SK-N-SH (cell line): ENCODE results near the gene VLDLR.

Experiments
- GATA2 ChIP-seq: sonication (generic); formaldehyde crosslinking; IDR thresholded peaks from 2 replicates; pipeline ENCODE4 v1.5.0; 2020; ENCODE audit warnings: mild to moderate bottlenecking, missing genetic modification reagents
- JUND ChIP-seq: IDR thresholded peaks from 2 replicates; pipeline ENCODE4 v1.4.0; 2012
- NFIC ChIP-seq: IDR thresholded peaks from 2 replicates; pipeline ENCODE4 v1.4.0; 2012; ENCODE audit warnings: borderline replicate concordance
- NRF1 ChIP-seq: IDR thresholded peaks from 2 replicates; pipeline ENCODE4 v1.6.1; 2012; ENCODE audit warnings: low read depth, mild to moderate bottlenecking, low read length
- POLR2AphosphoS5 ChIP-seq: IDR thresholded peaks from 2 replicates; pipeline ENCODE4 v1.6.1; 2012; ENCODE audit warnings: low read depth, low read length
- RCOR1 ChIP-seq: fragments of 150-350 bp; IDR thresholded peaks from 2 replicates; pipeline ENCODE4 v1.6.1; 2017; ENCODE audit warnings: antibody characterized with exemption, low read length
- TAF1 ChIP-seq: IDR thresholded peaks from 2 replicates; pipeline ENCODE4 v1.6.1; 2012; ENCODE audit warnings: low read depth, mild to moderate bottlenecking, low read length, moderate library complexity, borderline replicate concordance
- USF2 ChIP-seq: fragments of 150-350 bp; IDR thresholded peaks from 2 replicates; pipeline ENCODE4 v1.6.1; 2017; ENCODE audit warnings: antibody characterized with exemption, low read length, low read depth, borderline replicate concordance
- TF ChIP-seq, protein P1 (sequence below): fragments of 200-600 bp; sonication (generic); IDR thresholded peaks from 2 replicates; pipeline ENCODE4 v1.6.1; 2017; ENCODE audit warnings: antibody characterized with exemption, mild to moderate bottlenecking, moderate library complexity

DNA sequence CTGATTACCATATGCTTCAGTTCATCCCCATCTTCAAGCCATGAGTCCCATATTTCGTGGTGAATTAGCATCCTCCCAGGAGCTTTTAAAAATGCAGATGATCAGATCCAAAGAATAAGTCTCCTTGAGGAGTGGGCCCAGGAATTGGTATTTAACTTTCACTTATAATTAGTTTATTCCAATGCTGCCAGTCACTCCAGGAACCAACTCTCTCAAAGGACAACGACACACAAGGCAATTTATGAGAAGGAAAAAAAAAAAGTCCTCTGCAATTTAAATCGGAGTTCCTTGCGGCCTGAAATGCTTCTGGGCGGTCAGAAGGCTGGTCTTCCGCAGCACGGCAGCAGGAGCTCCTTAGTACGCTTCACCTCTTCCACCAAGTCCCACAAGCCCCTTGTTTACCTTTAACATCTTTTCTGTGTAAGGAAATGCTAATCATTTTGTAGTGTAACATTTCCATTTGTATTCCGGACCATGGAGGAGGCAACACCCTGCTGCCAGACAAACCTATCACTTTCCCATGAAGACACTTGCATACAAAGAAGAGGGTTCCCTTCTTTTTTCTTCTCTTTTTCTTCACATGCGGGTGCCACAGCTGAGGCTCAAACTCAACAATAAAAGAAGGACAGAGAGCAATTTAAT is 79.4 kb downstream of the VLDLR start:
- TF ChIP-seq USF2 (no peak), NRF1 (no peak), POLR2AphosphoS5 (no peak), NFIC (no peak), RCOR1 (no peak), TAF1 (no peak), GATA2 (CRISPR knock-in tag) (no peak), JUND (no peak)
- TF ChIP-seq, protein P1, sequence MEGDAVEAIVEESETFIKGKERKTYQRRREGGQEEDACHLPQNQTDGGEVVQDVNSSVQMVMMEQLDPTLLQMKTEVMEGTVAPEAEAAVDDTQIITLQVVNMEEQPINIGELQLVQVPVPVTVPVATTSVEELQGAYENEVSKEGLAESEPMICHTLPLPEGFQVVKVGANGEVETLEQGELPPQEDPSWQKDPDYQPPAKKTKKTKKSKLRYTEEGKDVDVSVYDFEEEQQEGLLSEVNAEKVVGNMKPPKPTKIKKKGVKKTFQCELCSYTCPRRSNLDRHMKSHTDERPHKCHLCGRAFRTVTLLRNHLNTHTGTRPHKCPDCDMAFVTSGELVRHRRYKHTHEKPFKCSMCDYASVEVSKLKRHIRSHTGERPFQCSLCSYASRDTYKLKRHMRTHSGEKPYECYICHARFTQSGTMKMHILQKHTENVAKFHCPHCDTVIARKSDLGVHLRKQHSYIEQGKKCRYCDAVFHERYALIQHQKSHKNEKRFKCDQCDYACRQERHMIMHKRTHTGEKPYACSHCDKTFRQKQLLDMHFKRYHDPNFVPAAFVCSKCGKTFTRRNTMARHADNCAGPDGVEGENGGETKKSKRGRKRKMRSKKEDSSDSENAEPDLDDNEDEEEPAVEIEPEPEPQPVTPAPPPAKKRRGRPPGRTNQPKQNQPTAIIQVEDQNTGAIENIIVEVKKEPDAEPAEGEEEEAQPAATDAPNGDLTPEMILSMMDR: no peak
